GM19468 (cell line): ENCODE measurements around the gene HIGD2A.

Experiments used
- ATAC-seq: cut with Tn5 transposase; IDR thresholded peaks from one replicate; pipeline ENCODE4 v1.9.1; 2021; ENCODE audit warnings: mild to moderate bottlenecking, moderate library complexity, moderate number of reproducible peaks; ENCODE audit not compliant: unreplicated experiment; ENCODE audit errors: extremely low read depth

HIGD2A gene

GRCh38 chr5:176366232-176366894 lies 22.2 kb upstream of the HIGD2A start:
- no peak for ATAC-seq

DNA sequence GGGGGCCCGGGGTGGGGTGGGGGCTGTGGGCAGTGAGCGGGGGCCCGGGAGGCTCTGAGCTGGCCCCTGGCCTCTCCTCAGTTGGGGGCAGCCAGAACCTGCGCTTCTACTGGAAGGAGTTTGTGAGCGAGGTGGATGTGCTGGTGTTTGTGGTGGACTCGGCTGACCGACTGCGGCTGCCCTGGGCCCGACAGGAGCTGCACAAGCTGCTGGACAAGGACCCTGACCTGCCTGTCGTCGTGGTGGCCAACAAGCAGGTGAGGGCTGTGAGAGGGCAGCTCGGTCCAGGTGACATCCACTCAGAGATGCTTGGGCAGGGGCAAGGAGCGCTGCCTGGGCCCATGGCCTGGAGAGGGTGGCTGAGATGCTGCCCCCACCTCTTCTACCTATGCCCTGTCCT lies 19.8 kb upstream of the HIGD2A start:
- no peak for ATAC-seq

GRCh38 chr5:176369934-176370711 lies 18.4 kb upstream of the HIGD2A start:
- no peak for ATAC-seq

- no peak for ATAC-seq
Measured at GRCh38 chr5:176371621-176372539, 16.7 kb upstream of the HIGD2A start.

- ATAC-seq = no peak
Measured at GRCh38 chr5:176373100-176373818, 15.3 kb upstream of the HIGD2A start.

DNA sequence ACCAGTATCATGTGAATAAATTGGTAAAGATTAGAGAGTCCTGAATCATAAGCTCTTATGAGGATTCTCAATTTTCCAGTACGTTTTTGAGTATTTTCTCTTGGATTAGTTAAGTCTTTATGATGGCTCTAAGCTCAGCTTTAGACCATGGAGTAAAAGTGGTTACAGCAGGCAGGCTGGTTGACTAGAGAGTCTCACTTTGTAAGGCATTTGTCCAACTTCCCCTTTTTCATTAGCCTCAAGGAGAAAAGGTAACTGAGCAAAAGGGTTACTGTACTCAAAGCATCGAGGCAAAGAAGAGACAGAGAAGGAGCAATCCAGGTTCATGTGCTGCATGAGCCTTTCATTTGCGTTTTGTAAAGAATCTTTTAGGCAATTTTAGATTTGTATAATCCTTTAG lies 8.7 kb upstream of the HIGD2A start:
- no peak for ATAC-seq

- ATAC-seq = no peak
Measured at GRCh38 chr5:176381423-176381822, 7.1 kb upstream of the HIGD2A start.

GRCh38 chr5:176381979-176382378 lies 6.6 kb upstream of the HIGD2A start:
- no peak for ATAC-seq

GRCh38 chr5:176382721-176383120 lies 5.8 kb upstream of the HIGD2A start:
- no peak for ATAC-seq

DNA sequence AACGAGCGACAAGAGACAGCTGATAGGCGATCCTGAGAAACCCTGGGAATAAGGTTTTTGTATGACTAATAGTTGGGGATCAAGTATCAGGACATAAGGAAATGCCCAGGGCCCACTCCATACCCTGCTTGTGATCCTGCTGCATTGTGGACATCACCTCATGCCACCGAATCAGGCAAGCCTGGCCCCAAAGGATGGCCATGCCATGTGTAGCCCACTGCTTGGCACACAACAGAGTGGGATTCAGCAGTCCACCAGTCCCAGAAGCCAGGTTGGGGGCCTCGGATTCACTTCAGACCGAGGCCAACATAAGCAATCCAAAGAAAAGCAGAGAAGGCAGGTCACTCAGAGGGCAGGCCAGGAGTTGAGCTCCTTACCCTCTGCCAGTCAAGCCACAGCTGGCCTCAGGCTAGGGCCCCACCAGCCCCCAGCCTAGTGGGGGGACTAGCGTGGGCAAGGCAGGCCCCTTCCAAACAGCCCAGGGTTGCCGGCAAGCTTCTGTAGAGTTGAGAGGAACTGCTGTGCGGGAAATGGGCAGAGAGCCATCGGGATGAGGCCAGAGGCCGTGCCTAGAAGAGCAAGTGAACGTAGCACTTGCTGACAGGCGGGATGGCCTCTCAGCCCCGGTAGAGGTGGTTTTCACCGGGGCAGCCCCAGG lies 5.2 kb upstream of the HIGD2A start:
- ATAC-seq = no peak

DNA sequence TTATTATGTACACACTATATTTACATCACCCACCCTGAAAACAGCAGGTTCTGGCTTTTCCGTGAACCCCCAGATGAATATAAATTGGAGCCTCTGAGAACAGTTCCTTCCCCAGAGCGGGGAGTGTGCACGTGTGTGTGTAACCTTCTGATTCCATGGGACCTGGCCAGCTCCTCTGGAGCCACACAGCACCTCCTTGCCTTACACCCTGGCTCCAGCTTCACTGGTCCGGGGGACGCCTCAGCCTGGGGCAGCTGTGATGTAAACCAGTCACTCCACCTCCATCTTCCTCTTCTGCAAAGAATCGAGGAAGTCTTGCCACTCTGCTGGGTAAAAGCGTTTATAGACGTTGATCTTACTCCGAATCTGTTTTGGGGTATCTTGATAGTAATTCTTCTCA lies 4.6 kb upstream of the HIGD2A start:
- no peak for ATAC-seq

DNA sequence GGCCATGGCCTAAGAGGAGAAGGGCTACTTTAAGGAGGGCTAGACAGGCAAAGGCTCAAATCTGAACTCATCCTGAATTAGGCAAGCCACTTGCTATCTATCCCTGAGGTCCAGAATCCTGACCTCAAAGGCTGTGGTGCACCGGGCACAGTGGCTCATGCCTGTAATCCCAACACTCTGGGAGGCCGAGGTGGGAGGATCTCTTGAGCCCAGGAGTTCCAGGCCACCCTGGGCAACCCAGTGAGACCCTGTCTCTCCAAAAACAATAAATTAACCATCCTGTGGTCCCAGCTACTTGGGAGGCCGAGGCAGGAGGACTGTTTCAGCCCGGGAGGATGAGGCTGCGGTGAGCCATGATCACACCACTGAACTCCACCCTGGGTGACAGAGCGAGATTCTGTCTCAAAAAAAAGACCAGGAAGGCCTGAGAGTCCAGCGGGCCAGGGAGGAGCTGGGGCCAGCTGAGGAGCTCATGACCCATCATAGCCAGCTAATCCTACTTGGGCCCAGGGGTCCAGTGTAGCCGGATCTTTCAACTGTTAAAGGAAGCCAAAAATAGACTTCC lies 4.1 kb upstream of the HIGD2A start:
- ATAC-seq = no peak

GRCh38 chr5:176384991-176385390 lies 3.6 kb upstream of the HIGD2A start:
- ATAC-seq = no peak

GRCh38 chr5:176386491-176386890 lies 2.1 kb upstream of the HIGD2A start:
- ATAC-seq = no peak

- ATAC-seq = no peak
Measured at GRCh38 chr5:176387384-176387925, 1.1 kb upstream of the HIGD2A start.

- no peak for ATAC-seq
Measured at GRCh38 chr5:176388003-176388443, 528 bp upstream of the HIGD2A start.

GRCh38 chr5:176389135-176390123 lies 878 bp downstream of the HIGD2A start:
- peak; percentile 1 for ATAC-seq

- ATAC-seq = no peak
Measured at GRCh38 chr5:176391479-176391878, 2.9 kb downstream of the HIGD2A start.
